Measurements from ENCODE around the gene CEP112.

GRCh38 chr17:65690626-65691310 is 501.2 kb downstream of the CEP112 start:
- TF ChIP-seq, protein P1, sequence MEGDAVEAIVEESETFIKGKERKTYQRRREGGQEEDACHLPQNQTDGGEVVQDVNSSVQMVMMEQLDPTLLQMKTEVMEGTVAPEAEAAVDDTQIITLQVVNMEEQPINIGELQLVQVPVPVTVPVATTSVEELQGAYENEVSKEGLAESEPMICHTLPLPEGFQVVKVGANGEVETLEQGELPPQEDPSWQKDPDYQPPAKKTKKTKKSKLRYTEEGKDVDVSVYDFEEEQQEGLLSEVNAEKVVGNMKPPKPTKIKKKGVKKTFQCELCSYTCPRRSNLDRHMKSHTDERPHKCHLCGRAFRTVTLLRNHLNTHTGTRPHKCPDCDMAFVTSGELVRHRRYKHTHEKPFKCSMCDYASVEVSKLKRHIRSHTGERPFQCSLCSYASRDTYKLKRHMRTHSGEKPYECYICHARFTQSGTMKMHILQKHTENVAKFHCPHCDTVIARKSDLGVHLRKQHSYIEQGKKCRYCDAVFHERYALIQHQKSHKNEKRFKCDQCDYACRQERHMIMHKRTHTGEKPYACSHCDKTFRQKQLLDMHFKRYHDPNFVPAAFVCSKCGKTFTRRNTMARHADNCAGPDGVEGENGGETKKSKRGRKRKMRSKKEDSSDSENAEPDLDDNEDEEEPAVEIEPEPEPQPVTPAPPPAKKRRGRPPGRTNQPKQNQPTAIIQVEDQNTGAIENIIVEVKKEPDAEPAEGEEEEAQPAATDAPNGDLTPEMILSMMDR (IDR thresholded peaks at IDR 0.05) = no peak
- TF ChIP-seq REST (IDR thresholded peaks at IDR 0.05; ENCODE audit: insufficient read depth in 1 of 2, low read depth in 2 of 2, low read length in 1 of 2) (no peak), POLR2AphosphoS5 (IDR thresholded peaks at IDR 0.05; ENCODE audit: low read depth, low read length) (no peak), TCF7L2 (IDR thresholded peaks at IDR 0.05; ENCODE audit: low read depth, low read length) (no peak), SIN3A (IDR thresholded peaks at IDR 0.05; ENCODE audit: borderline replicate concordance, insufficient read depth, low read depth, low read length) (no peak)
